H1 (cell line): ENCODE results near the gene CLEC4F.

ENCODE experiments used
- ATF3 ChIP-seq: IDR thresholded peaks from 2 replicates; pipeline ENCODE4 v1.6.1; 2011; ENCODE audit warnings: low read depth, mild to moderate bottlenecking, low read length; ENCODE audit not compliant: insufficient read depth
- EP300 ChIP-seq, 2 experiments: IDR thresholded peaks; 1 replicate in 1 of 2; 2 replicates in 1 of 2; pipeline ENCODE4 v1.6.1; 2011 to 2012; ENCODE audit warnings: low read depth in 2 of 2, low read length in 2 of 2, mild to moderate bottlenecking in 2 of 2, borderline replicate concordance in 1 of 2, inconsistent platforms in 1 of 2, moderate library complexity in 1 of 2
- EZH2 ChIP-seq: fragments of 200-600 bp; sonication (generic); IDR thresholded peaks from 2 replicates; pipeline ENCODE4 v1.7.1; 2012; ENCODE audit warnings: low read depth, mild to moderate bottlenecking, moderate library complexity, low read length, inconsistent platforms; ENCODE audit not compliant: severe bottlenecking
- POLR2A ChIP-seq, 2 experiments: IDR thresholded peaks; 1 replicate in 1 of 2; 2 replicates in 1 of 2; pipeline ENCODE4 v1.6.1; 2011; ENCODE audit warnings: low read depth in 2 of 2, low read length in 2 of 2, mild to moderate bottlenecking in 2 of 2; ENCODE audit errors: control extremely low read depth in 1 of 2
- POLR2AphosphoS5 ChIP-seq: IDR thresholded peaks from 2 replicates; pipeline ENCODE4 v1.6.1; 2011; ENCODE audit warnings: low read depth, low read length
- YY1 ChIP-seq: IDR thresholded peaks from 2 replicates; pipeline ENCODE4 v1.6.1; 2011; ENCODE audit warnings: low read depth, mild to moderate bottlenecking, low read length
- ZNF274 ChIP-seq: IDR thresholded peaks from 2 replicates; pipeline ENCODE4 v1.7.0; 2012; ENCODE audit warnings: low read length, borderline replicate concordance; ENCODE audit errors: extremely low read depth
- TF ChIP-seq, protein P1 (sequence below), 3 experiments: IDR thresholded peaks; 1 replicate in 2 of 3; 2 replicates in 1 of 3; pipeline versions ENCODE4 v1.5.1 to v1.6.1; 2011; ENCODE audit warnings: low read length in 3 of 3, mild to moderate bottlenecking in 3 of 3, inconsistent platforms in 2 of 3, low read depth in 1 of 3, moderate library complexity in 1 of 3; ENCODE audit not compliant: insufficient read depth in 1 of 3; ENCODE audit errors: control extremely low read depth in 1 of 3

GRCh38 chr2:70842401-70842800, 22.0 kb upstream of the CLEC4F start:
- TF ChIP-seq, protein P1, sequence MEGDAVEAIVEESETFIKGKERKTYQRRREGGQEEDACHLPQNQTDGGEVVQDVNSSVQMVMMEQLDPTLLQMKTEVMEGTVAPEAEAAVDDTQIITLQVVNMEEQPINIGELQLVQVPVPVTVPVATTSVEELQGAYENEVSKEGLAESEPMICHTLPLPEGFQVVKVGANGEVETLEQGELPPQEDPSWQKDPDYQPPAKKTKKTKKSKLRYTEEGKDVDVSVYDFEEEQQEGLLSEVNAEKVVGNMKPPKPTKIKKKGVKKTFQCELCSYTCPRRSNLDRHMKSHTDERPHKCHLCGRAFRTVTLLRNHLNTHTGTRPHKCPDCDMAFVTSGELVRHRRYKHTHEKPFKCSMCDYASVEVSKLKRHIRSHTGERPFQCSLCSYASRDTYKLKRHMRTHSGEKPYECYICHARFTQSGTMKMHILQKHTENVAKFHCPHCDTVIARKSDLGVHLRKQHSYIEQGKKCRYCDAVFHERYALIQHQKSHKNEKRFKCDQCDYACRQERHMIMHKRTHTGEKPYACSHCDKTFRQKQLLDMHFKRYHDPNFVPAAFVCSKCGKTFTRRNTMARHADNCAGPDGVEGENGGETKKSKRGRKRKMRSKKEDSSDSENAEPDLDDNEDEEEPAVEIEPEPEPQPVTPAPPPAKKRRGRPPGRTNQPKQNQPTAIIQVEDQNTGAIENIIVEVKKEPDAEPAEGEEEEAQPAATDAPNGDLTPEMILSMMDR (IDR thresholded peaks at IDR 0.05; ENCODE audit: control extremely low read depth in 1 of 3, insufficient read depth in 1 of 3, low read depth in 1 of 3, low read length in 3 of 3), result no peak
- no peak for TF ChIP-seq EZH2
- TF ChIP-seq POLR2A (IDR thresholded peaks at IDR 0.05; ENCODE audit: control extremely low read depth in 1 of 2, low read depth in 2 of 2, low read length in 2 of 2), result no peak
- no peak for TF ChIP-seq YY1
- TF ChIP-seq ZNF274, result no peak
- TF ChIP-seq EP300 (IDR thresholded peaks at IDR 0.05; ENCODE audit: borderline replicate concordance in 1 of 2, low read depth in 2 of 2, low read length in 2 of 2), result no peak
- no peak for TF ChIP-seq ATF3
- no peak for TF ChIP-seq POLR2AphosphoS5
